ENCODE results near the gene ZCCHC12.
A peak's percentile ranks its signal among the peaks of the same experiment; 100 is the strongest.
"Not testable (repeated sequence)": the region's sequence is repeated elsewhere in the genome, so short reads cannot be mapped to it uniquely, and the experiment has no call there.

ZCCHC12 gene

DNA sequence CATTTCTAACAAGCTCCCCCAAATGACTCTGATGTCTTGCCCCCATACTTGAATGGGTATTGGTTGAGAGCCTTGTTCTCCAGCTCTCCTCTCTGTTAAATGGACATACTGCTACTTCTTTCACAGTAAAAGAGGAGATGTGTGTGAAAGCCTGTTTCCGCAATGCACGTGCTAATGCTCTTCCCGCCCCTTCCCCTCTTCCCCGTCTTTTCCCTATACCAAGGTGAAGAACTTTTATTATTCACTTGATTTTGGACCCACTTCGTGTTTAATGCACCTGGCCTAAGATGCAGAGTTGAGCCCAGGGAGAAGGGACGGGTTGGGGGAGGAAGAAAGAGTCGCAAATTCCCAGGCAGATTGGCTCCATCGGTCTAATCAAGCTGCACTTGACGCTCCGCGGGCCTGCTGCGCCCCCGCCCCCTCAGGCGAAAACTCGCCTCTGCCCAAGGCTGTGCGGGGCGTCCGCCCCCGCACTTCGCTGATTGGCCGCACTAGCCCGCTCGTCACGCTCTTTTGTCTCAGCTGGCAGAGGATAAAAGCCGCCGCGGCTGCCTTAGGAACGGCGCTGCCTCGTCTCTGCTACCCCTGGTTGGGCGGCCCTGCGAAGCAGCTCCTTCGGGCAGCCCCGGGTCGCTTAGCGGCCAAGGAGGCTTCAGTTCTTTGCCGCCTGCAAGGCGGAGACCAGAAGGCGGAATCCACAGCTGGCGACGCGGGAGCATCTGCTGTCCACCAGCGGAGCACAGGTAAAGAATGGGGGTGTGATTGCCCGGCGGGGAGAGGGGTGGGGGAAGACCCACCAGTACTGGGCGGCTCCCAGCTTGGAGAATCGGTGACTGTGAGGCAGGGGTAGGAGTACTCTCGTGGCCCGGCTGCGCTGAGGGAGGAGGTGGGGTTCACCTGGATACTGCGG is at the start of gene ZCCHC12:
TSS of gene ZCCHC12 (plus strand) at position 562 of the 910 bp plus-strand sequence. CDS start 1,421 bp downstream, outside the sequence.
- H3K27me3 Mint-ChIP-seq (ENCODE audit: low read depth): peaks cover 56% of the 10 kb centered on the region
- no peak within 1 kb of the TSS for H3K27ac Mint-ChIP-seq
- no peaks in the 10 kb centered on the region for H3K36me3 Mint-ChIP-seq (ENCODE audit: low read depth)
- no peaks in the 10 kb centered on the region for H3K9me3 Mint-ChIP-seq
- peak; percentile 6 for DNase-seq (ENCODE audit: low spot score)
- peaks cover 5% of the 10 kb centered on the region for H3K4me1 Mint-ChIP-seq (ENCODE audit: low read depth)
- peak within 1 kb of the TSS; percentile 64 for H3K4me3 Mint-ChIP-seq

DNA sequence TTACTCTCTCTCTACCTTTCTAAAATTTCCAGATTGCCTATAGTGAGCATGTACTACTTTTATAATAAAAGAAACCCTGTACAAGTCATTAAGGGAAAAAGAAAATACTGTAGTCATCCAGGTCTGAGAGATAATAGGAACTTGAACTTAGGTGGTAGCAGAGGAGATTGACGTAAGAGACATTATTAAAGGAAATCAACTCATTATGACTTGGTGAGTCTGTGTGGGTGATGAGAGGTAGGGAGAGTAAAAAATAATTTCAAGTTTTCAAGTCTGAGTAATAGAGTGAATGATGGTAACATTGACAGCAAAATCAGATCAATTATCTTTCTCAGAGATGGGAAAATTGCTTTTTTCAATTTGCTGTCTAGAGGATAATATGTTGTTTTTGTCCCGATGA is 44.0 kb upstream of the ZCCHC12 start:
- Mint-ChIP-seq H3K4me1 (ENCODE audit: low read depth) (no peaks in the 10 kb centered on the region), H3K27ac (no peak overlapping the region), H3K4me3 (no peak overlapping the region), H3K9me3 (no peaks in the 10 kb centered on the region), H3K36me3 (ENCODE audit: low read depth) (no peaks in the 10 kb centered on the region), H3K27me3 (ENCODE audit: low read depth) (peaks cover 7% of the 10 kb centered on the region)
- DNase-seq (ENCODE audit: low spot score): no peak

DNA sequence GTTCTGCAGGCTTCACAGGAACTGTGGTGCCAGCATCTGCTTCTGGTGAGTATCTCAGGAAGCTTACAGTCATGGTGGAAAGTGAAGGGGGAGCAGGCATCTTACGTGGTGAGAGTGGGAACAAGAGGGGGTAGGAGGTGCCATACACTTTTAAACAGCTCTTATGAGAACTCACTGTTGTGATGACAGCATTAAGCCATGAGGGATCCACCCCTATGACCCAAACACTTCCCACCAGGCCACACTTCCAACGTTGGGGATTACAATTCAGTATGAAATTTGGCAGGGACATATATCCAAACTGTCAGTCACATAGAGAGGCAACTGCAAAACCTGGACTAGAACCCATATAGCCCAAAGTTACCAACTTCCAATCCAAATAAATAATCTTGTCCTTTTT is 43.1 kb upstream of the ZCCHC12 start:
- Mint-ChIP-seq H3K4me1 (ENCODE audit: low read depth) (no peaks in the 10 kb centered on the region), H3K4me3 (no peak overlapping the region), H3K27me3 (ENCODE audit: low read depth) (peaks cover 2% of the 10 kb centered on the region), H3K27ac (no peak overlapping the region), H3K36me3 (ENCODE audit: low read depth) (no peaks in the 10 kb centered on the region), H3K9me3 (no peaks in the 10 kb centered on the region)
- DNase-seq (ENCODE audit: low spot score): no peak

DNA sequence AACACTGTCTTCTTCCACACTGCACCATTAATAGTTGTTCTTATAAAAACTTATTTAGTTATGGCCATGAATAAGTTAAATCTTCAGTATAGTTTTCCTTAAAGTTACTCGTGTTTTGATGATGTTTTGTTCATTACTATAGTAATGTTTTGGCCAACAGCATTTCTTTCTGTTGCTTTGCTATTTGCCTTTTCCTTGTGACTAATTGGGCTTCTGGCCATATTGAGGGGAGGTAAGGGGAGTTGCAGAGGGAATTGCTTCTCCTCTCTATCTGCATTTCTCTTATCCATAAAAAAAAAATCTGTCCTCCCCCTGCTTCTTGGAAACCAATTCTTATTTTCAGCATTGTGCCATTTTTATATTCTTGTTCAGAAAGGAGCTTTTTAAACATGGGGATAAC is 42.7 kb upstream of the ZCCHC12 start:
- Mint-ChIP-seq H3K4me1 (ENCODE audit: low read depth) (no peaks in the 10 kb centered on the region), H3K27ac (no peak overlapping the region), H3K4me3 (no peak overlapping the region), H3K9me3 (no peaks in the 10 kb centered on the region), H3K27me3 (ENCODE audit: low read depth) (peaks cover 2% of the 10 kb centered on the region), H3K36me3 (ENCODE audit: low read depth) (no peaks in the 10 kb centered on the region)
- no peak for DNase-seq (ENCODE audit: low spot score)

- H3K27me3 Mint-ChIP-seq (ENCODE audit: low read depth): peaks cover 7% of the 10 kb centered on the region
- no peak overlapping the region for H3K27ac Mint-ChIP-seq
- H3K9me3 Mint-ChIP-seq: no peaks in the 10 kb centered on the region
- H3K4me3 Mint-ChIP-seq: no peak overlapping the region
- H3K36me3 Mint-ChIP-seq (ENCODE audit: low read depth): no peaks in the 10 kb centered on the region
- no peak for DNase-seq (ENCODE audit: low spot score)
- no peaks in the 10 kb centered on the region for H3K4me1 Mint-ChIP-seq (ENCODE audit: low read depth)
These were observed 27.9 kb upstream of the ZCCHC12 start for GRCh38 chrX:118795528-118796280.

DNA sequence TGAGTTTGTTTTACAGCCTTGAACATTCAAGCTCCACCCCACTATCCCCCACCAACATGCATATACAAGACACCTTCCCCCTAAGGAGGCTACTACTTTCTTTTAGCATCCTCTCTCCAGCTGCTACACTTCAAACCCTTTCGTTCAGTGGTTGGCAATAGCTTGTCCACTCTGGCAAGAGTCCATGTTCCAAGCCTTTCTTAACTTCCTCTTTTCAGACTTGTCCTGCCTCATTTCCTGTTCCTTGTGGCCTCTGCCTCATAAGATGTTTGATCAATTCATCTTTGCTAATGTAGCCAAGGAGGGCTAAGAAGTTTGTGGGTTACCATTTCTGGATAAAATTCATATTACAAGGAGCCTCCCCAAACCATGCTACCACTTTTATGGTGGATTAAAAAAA is 20.8 kb upstream of the ZCCHC12 start:
- H3K4me3 Mint-ChIP-seq: no peak overlapping the region
- H3K36me3 Mint-ChIP-seq (ENCODE audit: low read depth): no peaks in the 10 kb centered on the region
- H3K9me3 Mint-ChIP-seq: no peaks in the 10 kb centered on the region
- DNase-seq (ENCODE audit: low spot score): no peak
- peaks cover 3% of the 10 kb centered on the region for H3K27me3 Mint-ChIP-seq (ENCODE audit: low read depth)
- H3K27ac Mint-ChIP-seq: no peak overlapping the region
- H3K4me1 Mint-ChIP-seq (ENCODE audit: low read depth): no peaks in the 10 kb centered on the region

GRCh38 chrX:118807151-118808017 is 16.2 kb upstream of the ZCCHC12 start:
- no peak for DNase-seq (ENCODE audit: low spot score)
- peaks cover 3% of the 10 kb centered on the region for H3K27me3 Mint-ChIP-seq (ENCODE audit: low read depth)
- no peaks in the 10 kb centered on the region for H3K9me3 Mint-ChIP-seq
- H3K36me3 Mint-ChIP-seq (ENCODE audit: low read depth): no peaks in the 10 kb centered on the region
- no peak overlapping the region for H3K27ac Mint-ChIP-seq
- no peaks in the 10 kb centered on the region for H3K4me1 Mint-ChIP-seq (ENCODE audit: low read depth)
- H3K4me3 Mint-ChIP-seq: no peak overlapping the region

- not testable (repeated sequence) for H3K9me3 Mint-ChIP-seq; H3K27ac Mint-ChIP-seq; H3K36me3 Mint-ChIP-seq (ENCODE audit: low read depth); H3K4me1 Mint-ChIP-seq (ENCODE audit: low read depth); H3K4me3 Mint-ChIP-seq; DNase-seq (ENCODE audit: low spot score)
- H3K27me3 Mint-ChIP-seq (ENCODE audit: low read depth): peaks cover 12% of the 10 kb centered on the region
These were observed 6.4 kb upstream of the ZCCHC12 start for GRCh38 chrX:118817257-118817656.

DNA sequence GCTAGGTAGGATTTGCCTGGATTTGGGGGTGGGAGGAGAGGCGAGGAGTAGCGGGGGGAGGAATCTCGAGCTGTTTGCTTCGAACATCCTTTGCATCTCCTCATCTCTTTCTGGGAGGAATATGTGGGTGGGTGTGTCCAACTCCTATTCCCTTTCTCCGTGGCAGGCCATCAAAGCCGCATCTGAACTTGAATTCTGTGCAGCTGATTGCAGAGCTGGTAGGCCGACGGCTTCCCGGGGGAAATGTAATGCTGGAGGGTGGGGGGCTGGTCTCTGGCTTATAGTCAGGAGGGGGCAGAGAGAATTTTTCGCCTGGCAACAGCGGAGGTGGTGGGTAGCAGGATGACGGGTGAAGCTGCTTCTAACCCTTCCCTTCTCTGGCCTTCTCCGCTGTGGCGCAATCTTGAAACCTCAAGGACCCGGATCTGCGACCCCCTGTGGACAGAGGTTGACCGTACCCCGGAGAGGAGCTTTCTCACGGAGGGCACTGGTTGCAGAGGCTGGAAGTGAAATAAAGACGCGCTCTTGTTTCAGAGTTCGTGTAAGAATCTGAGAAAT is 628 bp downstream of the ZCCHC12 start:
- Mint-ChIP-seq H3K9me3 (no peaks in the 10 kb centered on the region), H3K27me3 (ENCODE audit: low read depth) (peaks cover 55% of the 10 kb centered on the region), H3K36me3 (ENCODE audit: low read depth) (no peaks in the 10 kb centered on the region), H3K27ac (no peak overlapping the region), H3K4me3 (peak overlapping the region; percentile 64), H3K4me1 (ENCODE audit: low read depth) (peaks cover 5% of the 10 kb centered on the region)
- DNase-seq (ENCODE audit: low spot score): no peak

DNA sequence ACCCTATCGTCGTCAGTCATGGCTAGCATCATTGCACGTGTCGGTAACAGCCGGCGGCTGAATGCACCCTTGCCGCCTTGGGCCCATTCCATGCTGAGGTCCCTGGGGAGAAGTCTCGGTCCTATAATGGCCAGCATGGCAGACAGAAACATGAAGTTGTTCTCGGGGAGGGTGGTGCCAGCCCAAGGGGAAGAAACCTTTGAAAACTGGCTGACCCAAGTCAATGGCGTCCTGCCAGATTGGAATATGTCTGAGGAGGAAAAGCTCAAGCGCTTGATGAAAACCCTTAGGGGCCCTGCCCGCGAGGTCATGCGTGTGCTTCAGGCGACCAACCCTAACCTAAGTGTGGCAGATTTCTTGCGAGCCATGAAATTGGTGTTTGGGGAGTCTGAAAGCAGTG is 1.6 kb downstream of the ZCCHC12 start:
- H3K4me3 Mint-ChIP-seq: no peak overlapping the region
- H3K4me1 Mint-ChIP-seq (ENCODE audit: low read depth): peaks cover 5% of the 10 kb centered on the region
- no peaks in the 10 kb centered on the region for H3K36me3 Mint-ChIP-seq (ENCODE audit: low read depth)
- H3K27ac Mint-ChIP-seq: no peak overlapping the region
- no peak for DNase-seq (ENCODE audit: low spot score)
- no peaks in the 10 kb centered on the region for H3K9me3 Mint-ChIP-seq
- H3K27me3 Mint-ChIP-seq (ENCODE audit: low read depth): peaks cover 53% of the 10 kb centered on the region

- Mint-ChIP-seq H3K36me3 (ENCODE audit: low read depth) (no peaks in the 10 kb centered on the region), H3K9me3 (no peaks in the 10 kb centered on the region), H3K4me1 (ENCODE audit: low read depth) (no peaks in the 10 kb centered on the region), H3K27ac (no peak overlapping the region), H3K4me3 (peak overlapping the region; percentile 21), H3K27me3 (ENCODE audit: low read depth) (peaks cover 17% of the 10 kb centered on the region)
- peak; percentile 53 for DNase-seq (ENCODE audit: low spot score)
These were observed 15.8 kb downstream of the ZCCHC12 start for GRCh38 chrX:118839334-118839958.

GRCh38 chrX:118847676-118848075 is 24.1 kb downstream of the ZCCHC12 start:
- H3K27me3 Mint-ChIP-seq (ENCODE audit: low read depth): no peaks in the 10 kb centered on the region
- H3K27ac Mint-ChIP-seq: no peak overlapping the region
- H3K4me1 Mint-ChIP-seq (ENCODE audit: low read depth): no peaks in the 10 kb centered on the region
- no peak for DNase-seq (ENCODE audit: low spot score)
- H3K9me3 Mint-ChIP-seq: no peaks in the 10 kb centered on the region
- no peaks in the 10 kb centered on the region for H3K36me3 Mint-ChIP-seq (ENCODE audit: low read depth)
- H3K4me3 Mint-ChIP-seq: no peak overlapping the region

DNA sequence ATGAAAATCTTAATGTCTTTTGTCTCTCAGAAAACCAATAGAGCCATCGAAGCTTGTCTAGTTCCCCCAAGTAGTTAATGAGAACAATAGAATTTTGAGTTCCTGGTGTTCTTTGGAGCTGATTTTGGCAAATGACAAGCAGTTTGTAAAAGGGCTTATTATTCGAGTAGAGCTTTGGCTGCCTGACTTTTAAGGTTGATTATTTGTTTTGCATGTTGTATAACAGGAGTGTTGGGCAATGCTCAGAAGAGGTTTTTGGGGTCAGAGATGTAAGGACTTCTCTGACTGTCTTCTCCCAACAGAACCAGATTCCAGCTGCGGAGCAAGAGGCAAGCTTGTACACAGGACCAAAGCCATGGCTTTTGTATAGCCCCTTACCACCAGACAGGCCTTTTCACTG is 30.0 kb downstream of the ZCCHC12 start:
- no peaks in the 10 kb centered on the region for H3K27me3 Mint-ChIP-seq (ENCODE audit: low read depth)
- no peak overlapping the region for H3K27ac Mint-ChIP-seq
- H3K36me3 Mint-ChIP-seq (ENCODE audit: low read depth): no peaks in the 10 kb centered on the region
- H3K4me1 Mint-ChIP-seq (ENCODE audit: low read depth): no peaks in the 10 kb centered on the region
- no peak overlapping the region for H3K4me3 Mint-ChIP-seq
- no peak for DNase-seq (ENCODE audit: low spot score)
- no peaks in the 10 kb centered on the region for H3K9me3 Mint-ChIP-seq
